HG03097 (cell line): ENCODE data around the gene SLC17A2.
A peak's percentile ranks its signal among the peaks of the same experiment; 100 is the strongest.

Source experiments
- ATAC-seq: cut with Tn5 transposase; IDR thresholded peaks from one replicate; pipeline ENCODE4 v1.9.1; 2021; ENCODE audit not compliant: unreplicated experiment, low FRiP score

SLC17A2 gene

GRCh38 chr6:25930532-25931410 is at the start of gene SLC17A2:
Gene SLC17A2, minus strand, starts transcription at chr6:25930691. Its CDS starts 4,895 bp downstream, at chr6:25925796.
- ATAC-seq = no peak

DNA sequence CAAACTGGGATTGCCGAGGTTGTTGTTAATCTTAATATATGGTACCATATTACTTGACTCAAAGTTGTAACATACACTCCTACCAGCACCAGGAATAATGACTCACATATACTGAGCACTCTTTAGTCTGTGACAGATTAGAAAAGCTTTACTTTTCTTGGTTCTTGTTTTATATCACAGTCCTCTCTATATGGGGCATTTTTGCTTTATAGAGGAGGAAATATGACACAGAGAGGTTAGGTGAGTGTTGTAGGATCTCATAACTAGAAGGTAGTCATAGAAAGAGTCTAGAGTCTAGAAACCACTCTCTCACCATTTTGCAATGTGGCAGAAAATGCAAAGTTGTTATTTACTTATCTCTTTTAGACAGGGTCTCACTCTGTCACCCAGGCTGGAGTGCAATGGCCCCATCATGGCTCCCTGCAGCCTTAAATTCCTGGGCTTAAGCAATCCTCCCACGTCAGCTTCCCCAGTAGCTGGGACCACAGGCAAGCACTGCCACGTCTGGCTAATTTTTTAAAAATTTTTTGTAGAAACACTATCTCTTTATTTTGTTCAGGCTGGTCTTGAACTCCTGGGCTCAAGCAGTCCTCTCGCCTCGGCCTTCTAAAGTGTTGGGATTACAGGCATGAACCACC is 45.6 kb upstream of the SLC17A2 start:
- ATAC-seq = no peak

DNA sequence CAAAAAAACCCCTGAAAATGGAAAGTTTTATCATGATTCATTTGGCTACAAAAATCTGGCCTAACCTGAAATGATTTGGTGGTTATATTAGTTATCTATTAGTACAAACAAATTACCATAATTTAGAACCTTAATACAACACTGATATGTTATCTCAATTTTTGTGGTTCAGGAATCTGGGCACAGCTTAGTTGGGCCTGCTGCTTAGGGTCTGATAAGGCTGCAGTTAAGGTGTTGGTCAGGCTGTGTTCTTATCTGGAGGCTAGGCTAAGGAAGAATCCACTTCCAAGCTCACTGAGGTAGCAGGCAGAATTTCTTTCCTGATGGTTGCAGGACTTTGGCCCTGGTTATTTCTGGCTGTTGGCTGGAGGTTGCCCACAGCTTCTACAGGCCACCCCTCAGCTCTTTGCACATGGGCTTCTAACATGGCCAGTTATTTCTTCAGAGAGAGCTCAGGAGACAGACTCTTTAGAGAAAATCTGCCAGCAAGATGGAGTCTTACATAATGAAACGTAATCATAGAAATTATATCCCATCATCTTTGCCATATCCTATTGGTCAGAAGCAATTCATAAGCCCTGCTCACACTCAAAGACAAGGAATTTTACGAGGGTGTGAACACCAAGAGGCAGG is 43.5 kb upstream of the SLC17A2 start:
- ATAC-seq = no peak

DNA sequence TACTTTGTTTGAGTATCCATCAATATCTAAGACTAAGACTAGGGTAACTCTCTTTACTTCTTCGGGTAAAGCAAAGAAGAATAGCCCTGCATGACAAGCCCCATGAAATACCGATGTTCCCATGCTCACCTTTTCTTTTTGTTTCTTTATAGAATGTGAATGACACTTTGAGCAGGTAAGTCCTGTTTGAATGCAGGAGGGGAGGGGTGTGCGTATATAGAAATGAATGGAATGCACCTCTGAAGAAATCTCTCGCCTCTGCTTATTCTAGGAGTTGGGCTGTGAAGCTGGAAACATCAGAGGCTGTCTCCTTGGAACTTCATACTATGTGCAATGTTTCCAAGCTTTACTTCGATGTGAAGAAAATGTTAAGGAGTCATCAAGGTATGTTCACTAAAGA is 42.4 kb upstream of the SLC17A2 start:
- no peak for ATAC-seq

GRCh38 chr6:25972128-25972527 is 41.6 kb upstream of the SLC17A2 start:
- ATAC-seq = no peak

- ATAC-seq = no peak
Observed at GRCh38 chr6:25971187-25971821, 40.8 kb upstream of the SLC17A2 start.

GRCh38 chr6:25968769-25969168 is 38.3 kb upstream of the SLC17A2 start:
- no peak for ATAC-seq

DNA sequence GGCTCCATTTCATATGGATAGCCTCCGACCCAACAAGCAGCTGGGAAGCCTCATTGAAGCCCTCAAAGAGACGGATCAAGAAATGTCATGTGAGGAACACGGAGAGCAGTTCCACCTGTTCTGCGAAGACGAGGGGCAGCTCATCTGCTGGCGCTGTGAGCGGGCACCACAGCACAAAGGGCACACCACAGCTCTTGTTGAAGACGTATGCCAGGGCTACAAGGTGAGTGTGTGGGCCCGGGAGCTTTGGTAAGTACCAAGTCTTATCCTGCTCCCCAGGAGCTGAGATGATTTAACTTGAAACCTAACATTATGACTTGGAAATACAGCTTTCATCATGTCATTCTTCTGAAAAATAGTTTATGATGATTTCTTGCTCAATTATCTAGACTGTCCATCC is 36.2 kb upstream of the SLC17A2 start:
- no peak for ATAC-seq

GRCh38 chr6:25965058-25965457 is 34.6 kb upstream of the SLC17A2 start:
- ATAC-seq = no peak

DNA sequence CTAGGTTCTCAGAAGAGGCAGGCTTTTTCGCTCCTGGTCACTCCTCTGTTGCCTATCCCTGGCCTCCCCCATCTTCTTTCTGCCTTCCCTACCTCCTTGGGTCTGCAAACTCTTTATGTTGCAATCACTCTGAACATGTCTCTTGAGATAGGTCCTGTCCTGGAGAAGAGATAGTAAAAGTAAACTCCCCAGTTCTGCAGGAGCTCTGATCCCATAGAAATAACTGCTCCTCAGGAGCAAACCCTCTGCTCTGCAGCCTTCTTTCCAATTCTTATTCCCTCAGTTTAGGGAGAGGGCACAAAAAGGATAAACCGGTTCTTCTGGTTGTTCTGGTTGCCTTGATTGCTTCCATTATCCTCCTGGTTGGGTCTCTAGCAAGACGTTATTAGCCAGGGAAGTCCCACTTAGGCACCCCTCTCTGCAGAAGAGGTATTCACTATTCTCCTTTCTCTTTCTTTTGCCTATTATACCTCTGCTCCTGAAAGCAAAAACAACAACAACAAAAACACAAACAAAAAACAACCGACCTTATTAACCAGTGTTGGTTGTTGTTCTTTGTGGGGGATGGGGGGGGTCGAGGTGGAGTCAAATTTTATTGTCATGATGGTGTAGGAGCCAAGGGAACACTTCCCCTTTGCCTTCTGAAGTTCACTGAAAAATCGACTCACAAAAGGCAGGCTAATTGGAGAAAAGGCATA is 33.1 kb upstream of the SLC17A2 start:
- ATAC-seq = no peak

DNA sequence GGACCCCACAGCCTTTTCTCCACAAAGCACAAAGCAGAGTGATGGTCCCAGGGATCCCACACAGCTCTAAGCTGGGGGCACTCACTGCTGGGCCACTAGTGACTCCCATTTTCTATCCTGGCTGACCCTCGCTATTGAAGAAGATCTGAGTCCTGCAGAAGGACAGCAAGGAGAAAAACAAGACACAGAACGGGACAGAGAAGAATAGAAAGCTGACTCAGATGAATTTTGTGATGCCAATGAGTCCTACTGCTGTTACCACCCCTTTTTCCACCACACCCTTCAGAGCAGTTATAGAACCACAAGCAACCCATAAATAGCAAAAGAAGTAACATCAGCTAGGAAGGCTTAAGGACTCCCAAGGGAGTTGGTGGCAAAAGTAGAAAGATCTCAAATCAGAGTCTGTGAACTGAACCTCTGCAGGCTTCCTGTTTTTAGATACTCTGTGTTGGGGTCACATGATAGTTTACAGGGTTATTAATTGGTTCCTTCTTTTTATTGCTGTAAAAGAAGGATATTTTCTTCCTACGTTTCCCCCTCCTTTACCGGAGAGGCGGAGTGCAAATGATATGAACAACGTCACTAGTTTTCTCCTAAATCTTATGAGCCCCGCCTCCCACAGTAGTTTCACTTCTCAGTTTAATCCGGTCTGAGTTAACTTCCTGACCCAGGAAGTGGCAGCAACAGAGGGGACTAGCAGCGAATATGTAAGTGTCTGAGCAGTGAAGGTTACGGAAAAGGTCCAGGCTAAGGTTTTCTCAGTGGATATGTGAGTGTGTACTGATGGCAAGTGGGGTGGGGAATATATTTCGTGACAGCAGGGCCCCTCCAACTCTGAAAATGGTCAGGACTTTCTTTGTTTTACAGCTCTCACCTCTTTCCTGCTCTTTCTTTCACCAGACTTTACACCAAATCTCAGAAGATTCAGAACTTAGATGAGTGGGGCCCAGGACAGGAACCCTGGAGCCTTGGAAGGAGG is 31.9 kb upstream of the SLC17A2 start, which contains the start of gene TRIM38:
Gene TRIM38 (plus strand): TSS at position 654 of the 979 bp plus-strand sequence. CDS start 3,721 bp downstream, outside the sequence.
- ATAC-seq = peak; percentile 65

DNA sequence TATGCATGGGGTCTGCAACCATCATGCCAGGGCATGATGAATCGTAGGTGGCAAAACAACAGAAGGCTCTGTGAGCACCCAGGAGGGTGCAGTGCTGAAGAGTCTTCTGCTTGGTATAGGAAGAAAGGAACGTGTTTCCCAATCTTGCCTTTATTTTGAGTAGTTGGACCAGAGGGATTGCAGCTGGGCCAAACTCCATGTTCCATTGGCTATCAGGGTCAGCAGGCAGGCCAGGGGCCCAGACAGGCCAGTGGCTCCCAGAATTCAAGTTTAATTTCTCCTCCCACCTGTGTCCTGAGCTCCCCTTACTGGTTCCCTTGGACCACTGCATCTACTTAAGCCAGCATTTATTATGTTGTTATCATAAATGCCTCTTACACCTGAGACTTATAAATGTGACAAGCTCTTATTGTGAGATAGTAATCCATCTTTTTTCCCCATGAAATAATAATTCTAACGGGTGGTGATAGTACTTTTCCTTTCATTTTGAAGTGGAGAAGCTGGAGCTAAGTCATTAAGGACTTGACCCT is 31.2 kb upstream of the SLC17A2 start:
- ATAC-seq = no peak

DNA sequence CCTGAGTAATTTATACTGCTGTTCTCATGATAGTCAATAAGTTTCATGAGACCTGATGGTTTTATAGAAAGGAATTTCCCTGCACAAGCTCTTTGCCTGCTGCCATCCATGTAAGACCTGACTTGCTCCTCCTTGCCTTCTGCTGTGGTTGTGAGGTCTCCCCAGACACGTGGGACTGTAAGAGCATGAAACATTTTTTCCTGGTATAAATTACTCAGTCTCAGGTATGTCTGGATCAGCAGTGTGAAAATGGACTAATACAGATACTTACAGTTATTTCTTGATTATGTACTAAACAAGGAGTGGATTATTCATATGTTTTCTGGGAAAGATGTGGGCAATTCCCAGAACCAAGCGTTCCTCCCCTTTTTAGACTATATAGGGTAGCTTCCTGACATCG is 30.2 kb upstream of the SLC17A2 start:
- ATAC-seq = no peak

GRCh38 chr6:25959890-25960536 is 29.5 kb upstream of the SLC17A2 start:
- no peak for ATAC-seq

DNA sequence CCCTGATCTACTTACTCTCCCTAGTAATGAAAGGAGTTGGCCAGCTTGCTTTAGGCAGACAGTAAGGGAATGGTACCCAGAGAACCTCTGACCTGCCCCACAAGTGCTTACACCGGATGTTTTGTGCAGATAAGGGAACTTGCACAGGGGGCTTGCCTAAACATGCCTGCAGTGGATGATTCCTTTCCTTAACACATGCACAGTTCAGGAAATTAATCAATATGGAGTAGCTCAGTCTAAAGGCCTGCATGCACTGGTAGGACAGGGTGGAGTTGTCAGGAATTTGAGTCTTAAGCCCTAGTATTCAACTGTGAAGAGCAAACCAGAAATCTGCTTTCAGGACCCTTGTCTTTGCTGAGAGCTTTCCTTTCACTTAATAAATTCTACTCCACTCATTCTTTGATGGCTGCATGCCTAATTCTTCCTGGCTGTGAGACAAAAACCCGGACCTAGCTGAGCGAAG is 28.2 kb upstream of the SLC17A2 start:
- ATAC-seq = no peak

- ATAC-seq = no peak
Observed at GRCh38 chr6:25956226-25956625, 25.7 kb upstream of the SLC17A2 start.

- no peak for ATAC-seq
Observed at GRCh38 chr6:25954756-25955155, 24.3 kb upstream of the SLC17A2 start.

- no peak for ATAC-seq
Observed at GRCh38 chr6:25953733-25954132, 23.2 kb upstream of the SLC17A2 start.
